PFSK-1 (cell line): ENCODE data around the gene UBTD2.

Experiments
- REST ChIP-seq, 2 experiments: IDR thresholded peaks; 2 replicates each; pipeline versions ENCODE4 v1.6.1 to v1.8.0; 2011 to 2012; ENCODE audit warnings: low read depth in 2 of 2, low read length in 2 of 2, control low read depth in 1 of 2, inconsistent platforms in 1 of 2, mild to moderate bottlenecking in 1 of 2, moderate library complexity in 1 of 2; ENCODE audit not compliant: insufficient read depth in 1 of 2
- SIN3A ChIP-seq: IDR thresholded peaks from 2 replicates; pipeline ENCODE4 v1.6.1; 2012; ENCODE audit warnings: mild to moderate bottlenecking, low read length, moderate library complexity, borderline replicate concordance; ENCODE audit not compliant: insufficient read depth

- TF ChIP-seq REST (IDR thresholded peaks at IDR 0.05; ENCODE audit: insufficient read depth in 1 of 2, low read depth in 2 of 2, low read length in 2 of 2) (no peak), SIN3A (no peak)
Observed at GRCh38 chr5:172280929-172281328, 2.6 kb downstream of the UBTD2 start.
